Thyroid gland (tissue), 4 donors: ENCODE data around the gene COL16A1.

Source experiments
- POLR2A ChIP-seq, 2 donors: fragments of 450-650 bp; IDR thresholded peaks; one replicate each; pipeline ENCODE4 v1.6.1; 2017; ENCODE audit warnings: antibody characterized with exemption in 2 of 2, mild to moderate bottlenecking in 2 of 2, moderate library complexity in 1 of 2
- TF ChIP-seq, protein P1 (sequence below), 6 experiments: fragments of 200-600 bp in 3 of 6; fragments of 450-650 bp in 3 of 6; sonication (generic) in 3 of 6; IDR thresholded peaks; one replicate each; pipeline ENCODE4 v1.5.1; 2016 to 2019; ENCODE audit warnings: antibody characterized with exemption in 6 of 6, mild to moderate bottlenecking in 2 of 6, inconsistent platforms in 1 of 6, moderate library complexity in 1 of 6

- TF ChIP-seq, protein P1, sequence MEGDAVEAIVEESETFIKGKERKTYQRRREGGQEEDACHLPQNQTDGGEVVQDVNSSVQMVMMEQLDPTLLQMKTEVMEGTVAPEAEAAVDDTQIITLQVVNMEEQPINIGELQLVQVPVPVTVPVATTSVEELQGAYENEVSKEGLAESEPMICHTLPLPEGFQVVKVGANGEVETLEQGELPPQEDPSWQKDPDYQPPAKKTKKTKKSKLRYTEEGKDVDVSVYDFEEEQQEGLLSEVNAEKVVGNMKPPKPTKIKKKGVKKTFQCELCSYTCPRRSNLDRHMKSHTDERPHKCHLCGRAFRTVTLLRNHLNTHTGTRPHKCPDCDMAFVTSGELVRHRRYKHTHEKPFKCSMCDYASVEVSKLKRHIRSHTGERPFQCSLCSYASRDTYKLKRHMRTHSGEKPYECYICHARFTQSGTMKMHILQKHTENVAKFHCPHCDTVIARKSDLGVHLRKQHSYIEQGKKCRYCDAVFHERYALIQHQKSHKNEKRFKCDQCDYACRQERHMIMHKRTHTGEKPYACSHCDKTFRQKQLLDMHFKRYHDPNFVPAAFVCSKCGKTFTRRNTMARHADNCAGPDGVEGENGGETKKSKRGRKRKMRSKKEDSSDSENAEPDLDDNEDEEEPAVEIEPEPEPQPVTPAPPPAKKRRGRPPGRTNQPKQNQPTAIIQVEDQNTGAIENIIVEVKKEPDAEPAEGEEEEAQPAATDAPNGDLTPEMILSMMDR (IDR thresholded peaks at IDR 0.05): no peak
- TF ChIP-seq POLR2A (IDR thresholded peaks at IDR 0.05): no peak
Observed at GRCh38 chr1:31668303-31668883, 35.4 kb downstream of the COL16A1 start.
